CD4-positive, alpha-beta T cell treated with Interleukin-21 for 1 hour (primary cell): ENCODE measurements around the gene TRPM4.
"Not testable (repeated sequence)": the region's sequence is repeated elsewhere in the genome, so short reads cannot be mapped to it uniquely, and the experiment has no call there.

Experiments used
- DNase-seq: peaks from one replicate; pipeline ENCODE4 v3.0.0-alpha.2; 2020

The TRPM4 gene

GRCh38 chr19:49152119-49152550 lies 5.5 kb upstream of the TRPM4 start:
- DNase-seq: no peak

- no peak for DNase-seq
These were observed 4.3 kb upstream of the TRPM4 start for GRCh38 chr19:49153167-49153809.

- DNase-seq: no peak
These were observed 3.3 kb upstream of the TRPM4 start for GRCh38 chr19:49154279-49154678.

- DNase-seq: no peak
These were observed 2.4 kb upstream of the TRPM4 start, which contains the start of gene HRC for GRCh38 chr19:49155005-49155819. HRC (minus strand) TSS chr19:49155396; CDS start chr19:49155237, 159 bp downstream.

GRCh38 chr19:49155820-49156346 lies 1.7 kb upstream of the TRPM4 start:
- no peak for DNase-seq

- no peak for DNase-seq
These were observed 3.0 kb downstream of the TRPM4 start for GRCh38 chr19:49160450-49161189.

GRCh38 chr19:49161987-49162386 lies 4.4 kb downstream of the TRPM4 start:
- DNase-seq: no peak

GRCh38 chr19:49165111-49165750 lies 7.6 kb downstream of the TRPM4 start:
- no peak for DNase-seq

- no peak for DNase-seq
These were observed 8.3 kb downstream of the TRPM4 start for GRCh38 chr19:49165865-49166301.

- DNase-seq: no peak
These were observed 10.3 kb downstream of the TRPM4 start for GRCh38 chr19:49167857-49168409.

GRCh38 chr19:49168421-49168820 lies 10.8 kb downstream of the TRPM4 start:
- DNase-seq: no peak

GRCh38 chr19:49173198-49173597 lies 15.6 kb downstream of the TRPM4 start:
- no peak for DNase-seq

GRCh38 chr19:49180659-49181058 lies 23.1 kb downstream of the TRPM4 start:
- DNase-seq: no peak

- not testable (repeated sequence) for DNase-seq
These were observed 24.6 kb downstream of the TRPM4 start for GRCh38 chr19:49182010-49182847.

GRCh38 chr19:49182848-49183375 lies 25.3 kb downstream of the TRPM4 start:
- no peak for DNase-seq

GRCh38 chr19:49186108-49186507 lies 28.5 kb downstream of the TRPM4 start:
- no peak for DNase-seq

- DNase-seq: no peak
These were observed 31.1 kb downstream of the TRPM4 start for GRCh38 chr19:49188626-49189200.

GRCh38 chr19:49189259-49189658 lies 31.7 kb downstream of the TRPM4 start:
- DNase-seq: no peak

- no peak for DNase-seq
These were observed 33.2 kb downstream of the TRPM4 start for GRCh38 chr19:49190781-49191180.

GRCh38 chr19:49193822-49194394 lies 36.3 kb downstream of the TRPM4 start:
- DNase-seq: no peak
